ENCODE results near the gene LCE3A. TPM values are rescaled to one million over a fixed set of nuclear protein-coding genes. Genes with fewer than 3 reads are reported as not detected.

LCE3A gene
- polyA plus RNA-seq, 1 experiment = not detected

- H3K9me3 ChIP-seq (ENCODE audit: control insufficient read depth, insufficient read depth, low read length) = no peaks in the 10 kb centered on the region
- DNase-seq (ENCODE audit: low read depth, low spot score) = no peak
- ChIA-PET CTCF (no interaction called here), POLR2A (no interaction called here)
- H3K27ac ChIP-seq (ENCODE audit: low read depth, low read length) = no peak overlapping the region
- H3K4me3 ChIP-seq (ENCODE audit: low read depth, low read length) = no peak overlapping the region
- no peak for TF ChIP-seq CTCF (IDR thresholded peaks at IDR 0.05; ENCODE audit: low read depth, low read length)
- no peaks in the 10 kb centered on the region for H3K27me3 ChIP-seq (ENCODE audit: control insufficient read depth, insufficient read depth, low read length)
Observed at GRCh38 chr1:152656459-152656858, 33.6 kb upstream of the LCE3A start.

- TF ChIP-seq CTCF (IDR thresholded peaks at IDR 0.05; ENCODE audit: low read depth, low read length) = peak; percentile 50
- ChIA-PET POLR2A (no interaction called here), CTCF (interaction anchor here (0.6 to 1.2 kb wide), 7 partner anchors 9 to 588 kb away, joined by 3 to 8 read pairs (median 4); partner anchors contain the start of gene LCE2D)
- H3K27me3 ChIP-seq (ENCODE audit: control insufficient read depth, insufficient read depth, low read length) = no peaks in the 10 kb centered on the region
- H3K27ac ChIP-seq (ENCODE audit: low read depth, low read length) = no peak overlapping the region
- no peak for DNase-seq (ENCODE audit: low read depth, low spot score)
- H3K4me3 ChIP-seq (ENCODE audit: low read depth, low read length) = no peak overlapping the region
- H3K9me3 ChIP-seq (ENCODE audit: control insufficient read depth, insufficient read depth, low read length) = no peaks in the 10 kb centered on the region
Observed at GRCh38 chr1:152654110-152654509, 31.2 kb upstream of the LCE3A start.

- DNase-seq (ENCODE audit: low read depth, low spot score) = no peak
- Histone ChIP-seq H3K9me3 (ENCODE audit: control insufficient read depth, insufficient read depth, low read length) (peaks cover 10% of the 10 kb centered on the region), H3K27me3 (ENCODE audit: control insufficient read depth, insufficient read depth, low read length) (no peaks in the 10 kb centered on the region), H3K27ac (ENCODE audit: low read depth, low read length) (no peak overlapping the region), H3K4me3 (ENCODE audit: low read depth, low read length) (no peak overlapping the region)
- no peak for TF ChIP-seq CTCF (IDR thresholded peaks at IDR 0.05; ENCODE audit: low read depth, low read length)
- ChIA-PET POLR2A (no interaction called here), CTCF (no interaction called here)
Observed at GRCh38 chr1:152646656-152647055, 23.8 kb upstream of the LCE3A start.

GRCh38 chr1:152645146-152645545 lies 22.2 kb upstream of the LCE3A start:
- no peaks in the 10 kb centered on the region for H3K27me3 ChIP-seq (ENCODE audit: control insufficient read depth, insufficient read depth, low read length)
- POLR2A ChIA-PET = no interaction called here
- no peak for DNase-seq (ENCODE audit: low read depth, low spot score)
- CTCF ChIA-PET = no interaction called here
- peaks cover 10% of the 10 kb centered on the region for H3K9me3 ChIP-seq (ENCODE audit: control insufficient read depth, insufficient read depth, low read length)
- H3K4me3 ChIP-seq (ENCODE audit: low read depth, low read length) = no peak overlapping the region
- no peak overlapping the region for H3K27ac ChIP-seq (ENCODE audit: low read depth, low read length)
- no peak for TF ChIP-seq CTCF (IDR thresholded peaks at IDR 0.05; ENCODE audit: low read depth, low read length)

- POLR2A ChIA-PET = no interaction called here
- no peak for DNase-seq (ENCODE audit: low read depth, low spot score)
- H3K27me3 ChIP-seq (ENCODE audit: control insufficient read depth, insufficient read depth, low read length) = no peaks in the 10 kb centered on the region
- CTCF ChIA-PET = no interaction called here
- no peak overlapping the region for H3K27ac ChIP-seq (ENCODE audit: low read depth, low read length)
- peaks cover 10% of the 10 kb centered on the region for H3K9me3 ChIP-seq (ENCODE audit: control insufficient read depth, insufficient read depth, low read length)
- TF ChIP-seq CTCF (IDR thresholded peaks at IDR 0.05; ENCODE audit: low read depth, low read length) = no peak
- H3K4me3 ChIP-seq (ENCODE audit: low read depth, low read length) = no peak overlapping the region
Observed at GRCh38 chr1:152643945-152644344, 21.0 kb upstream of the LCE3A start.

Measured in AG04450 (cell line).